Measurements from ENCODE around the gene KIF2C. TPM values are rescaled to one million over a fixed set of nuclear protein-coding genes. Genes with fewer than 3 reads are reported as not detected.

Gene KIF2C
- total RNA-seq: 2.1 and 2.3 TPM in 2 replicates

GRCh38 chr1:44739307-44740178 lies at the start of gene KIF2C:
TSS of gene KIF2C (plus strand) at chr1:44739837. CDS start at chr1:44739933, 96 bp downstream.

GRCh38 chr1:44730741-44731512 lies 8.7 kb upstream of the KIF2C start, which contains the start of gene RNU5D-1:
TSS of gene RNU5D-1 (minus strand) at chr1:44731170.

GRCh38 chr1:44775078-44775929 lies 35.7 kb downstream of the KIF2C start, which contains the start of gene RPS8:
TSS of gene RPS8 (plus strand) at chr1:44775540. CDS start at chr1:44775597, 57 bp downstream.

GRCh38 chr1:44788120-44788860 lies 48.7 kb downstream of the KIF2C start, which contains the start of gene BEST4:
TSS of gene BEST4 (minus strand) at chr1:44788170. CDS start at chr1:44787705, 465 bp downstream.

GRCh38 chr1:44799770-44800584 lies 60.3 kb downstream of the KIF2C start, which contains the start of gene PLK3:
TSS of gene PLK3 (plus strand) at chr1:44800377. CDS start at chr1:44800464, 87 bp downstream.

GRCh38 chr1:44806704-44807363 lies 67.2 kb downstream of the KIF2C start, which contains the start of gene DYNLT4:
TSS of gene DYNLT4 (minus strand) at chr1:44807351. CDS start at chr1:44806668, 683 bp downstream.

GRCh38 chr1:44808063-44808937 lies 68.7 kb downstream of the KIF2C start, which contains the start of gene BTBD19:
TSS of gene BTBD19 (plus strand) at chr1:44808523. CDS start at chr1:44808821, 298 bp downstream.

Other genes starting within 250 kb of the KIF2C start
- 9.1 and 10.4 TPM in 2 replicates for gene TMEM53, start 65.4 kb upstream of the KIF2C start, total RNA-seq
- 1.00 and 2.2 TPM in 2 replicates for gene ARMH1, start 65.1 kb upstream of the KIF2C start, total RNA-seq
- not detected in 2 replicates for gene RNU5D-1, start 8.7 kb upstream of the KIF2C start, total RNA-seq
- 2,450 and 2,499 TPM in 2 replicates for gene RPS8, start 35.7 kb downstream of the KIF2C start, total RNA-seq
- gene BEST4, start 48.3 kb downstream of the KIF2C start, total RNA-seq: not detected in 2 replicates
- 12.3 and 12.9 TPM in 2 replicates for gene PLK3, start 60.5 kb downstream of the KIF2C start, total RNA-seq
- 4.9 TPM in 1 of 2 replicates, not detected in the other for gene DYNLT4, start 67.5 kb downstream of the KIF2C start, total RNA-seq
- gene BTBD19, start 68.7 kb downstream of the KIF2C start, total RNA-seq: 5.1 and 7.8 TPM in 2 replicates
- 0.10 and 1.5 TPM in 2 replicates for gene PTCH2, start 103.4 kb downstream of the KIF2C start, total RNA-seq
- gene EIF2B3, start 246.8 kb downstream of the KIF2C start, total RNA-seq: 16.5 and 18.0 TPM in 2 replicates

Measured in cardiac ventricle fibroblast (primary cell).